HEK293 (cell line): ENCODE measurements around the gene IGFBP2.

Experiments
- CTCF ChIA-PET: fragments of 350-600 bp; formaldehyde crosslinking; extraction: SDS; loops from one replicate; lab custom pipeline; 2021; ENCODE audit warnings: antibody characterized with exemption; lab: Yijun Ruan, JAX
- POLR2A ChIA-PET: fragments of 300-600 bp; formaldehyde crosslinking; extraction: SDS; loops from one replicate; lab custom pipeline; 2020; ENCODE audit warnings: antibody characterized with exemption, inconsistent platforms; lab: Yijun Ruan, JAX
- H3K27ac ChIP-seq: fragments of 200-500 bp; sonication (Bioruptor generic); 2 replicates; pipeline ENCODE4 v1.5.1; 2014; ENCODE audit warnings: low read depth, low read length, control low read depth, inconsistent platforms; ENCODE audit errors: extremely low read depth
- H3K36me3 ChIP-seq, 2 experiments: fragments of 200-500 bp in 1 of 2; sonication (Bioruptor generic) in 1 of 2; 1 replicate in 1 of 2; 2 replicates in 1 of 2; pipeline ENCODE4 v1.5.1; 2014 to 2017; ENCODE audit warnings: inconsistent platforms in 2 of 2, low read length in 2 of 2; ENCODE audit not compliant: control insufficient read depth in 2 of 2, insufficient read depth in 1 of 2
- H3K4me1 ChIP-seq: fragments of 200-500 bp; sonication (Bioruptor generic); 2 replicates; pipeline ENCODE4 v1.5.1; 2014; ENCODE audit warnings: mild to moderate bottlenecking, low read length, inconsistent platforms; ENCODE audit not compliant: control insufficient read depth, insufficient read depth
- H3K4me3 ChIP-seq: 2 replicates; pipeline ENCODE4 v1.5.1; 2011; ENCODE audit warnings: low read depth, mild to moderate bottlenecking, control low read depth, low read length, moderate library complexity
- H3K9me3 ChIP-seq: fragments of 200-500 bp; sonication (Bioruptor generic); 2 replicates; pipeline ENCODE4 v1.5.1; 2014; ENCODE audit warnings: low read depth, low read length, inconsistent platforms; ENCODE audit not compliant: control insufficient read depth, insufficient read depth
- GLI2 ChIP-seq: fragments of 450-650 bp; formaldehyde crosslinking; IDR thresholded peaks from 2 replicates; pipeline ENCODE4; 2017; ENCODE audit warnings: missing biosample characterization, missing genetic modification characterization, low read depth, borderline replicate concordance
- GLI4 ChIP-seq: fragments of 450-650 bp; formaldehyde crosslinking; IDR thresholded peaks from 2 replicates; pipeline ENCODE4 v1.5.1; 2016; ENCODE audit warnings: missing biosample characterization, missing genetic modification characterization
- MYNN ChIP-seq: fragments of 450-650 bp; formaldehyde crosslinking; IDR thresholded peaks from 2 replicates; pipeline ENCODE4 v1.5.1; 2016; ENCODE audit warnings: missing biosample characterization, missing genetic modification characterization, borderline replicate concordance
- PRDM10 ChIP-seq: fragments of 450-650 bp; formaldehyde crosslinking; IDR thresholded peaks from 2 replicates; pipeline ENCODE4 v1.5.1; 2016; ENCODE audit warnings: missing biosample characterization, missing genetic modification characterization
- ZBTB48 ChIP-seq: fragments of 450-650 bp; formaldehyde crosslinking; IDR thresholded peaks from 2 replicates; pipeline ENCODE4 v1.5.1; 2016; ENCODE audit warnings: missing biosample characterization, missing genetic modification characterization
- ZEB2 ChIP-seq: fragments of 450-650 bp; formaldehyde crosslinking; IDR thresholded peaks from 2 replicates; pipeline ENCODE4 v1.5.1; 2016; ENCODE audit warnings: missing biosample characterization, missing genetic modification characterization
- ZFHX2 ChIP-seq: fragments of 450-650 bp; formaldehyde crosslinking; conservative IDR thresholded peaks from 2 replicates; pipeline ENCODE4 v1.5.1; 2016; ENCODE audit warnings: missing biosample characterization, missing genetic modification characterization
- ZFP3 ChIP-seq: fragments of 450-650 bp; formaldehyde crosslinking; IDR thresholded peaks from 2 replicates; pipeline ENCODE4 v1.5.1; 2016; ENCODE audit warnings: low read depth, missing biosample characterization, missing genetic modification characterization
- ZNF175 ChIP-seq: fragments of 450-650 bp; formaldehyde crosslinking; IDR thresholded peaks from 2 replicates; pipeline ENCODE4 v1.5.1; 2016; ENCODE audit warnings: missing biosample characterization, missing genetic modification characterization
- ZNF239 ChIP-seq: fragments of 450-650 bp; formaldehyde crosslinking; IDR thresholded peaks from 2 replicates; pipeline ENCODE4 v1.5.1; 2016; ENCODE audit warnings: missing biosample characterization, missing genetic modification characterization
- ZNF416 ChIP-seq: fragments of 450-650 bp; formaldehyde crosslinking; IDR thresholded peaks from 2 replicates; pipeline ENCODE4 v1.5.1; 2016; ENCODE audit warnings: missing biosample characterization, missing genetic modification characterization
- ZNF473 ChIP-seq: fragments of 450-650 bp; formaldehyde crosslinking; IDR thresholded peaks from 2 replicates; pipeline ENCODE4 v1.5.1; 2017; ENCODE audit warnings: missing biosample characterization, missing genetic modification characterization
- ZNF488 ChIP-seq: fragments of 450-650 bp; formaldehyde crosslinking; IDR thresholded peaks from 2 replicates; pipeline ENCODE4 v1.5.1; 2016; ENCODE audit warnings: missing biosample characterization, missing genetic modification characterization
- ZNF548 ChIP-seq: fragments of 450-650 bp; formaldehyde crosslinking; IDR thresholded peaks from 2 replicates; pipeline ENCODE4 v1.5.1; 2016; ENCODE audit warnings: missing biosample characterization, missing genetic modification characterization
- ZNF626 ChIP-seq: fragments of 450-650 bp; sonication (Bioruptor Pico); formaldehyde crosslinking; IDR thresholded peaks from 2 replicates; pipeline ENCODE4 v1.5.1; 2018; ENCODE audit warnings: missing biosample characterization, missing genetic modification characterization, inconsistent platforms
- ZNF670 ChIP-seq: fragments of 450-650 bp; formaldehyde crosslinking; IDR thresholded peaks from 2 replicates; pipeline ENCODE4 v1.5.1; 2016; ENCODE audit warnings: missing biosample characterization, missing genetic modification characterization, low read depth
- ZNF701 ChIP-seq: fragments of 450-650 bp; formaldehyde crosslinking; IDR thresholded peaks from 2 replicates; pipeline ENCODE4 v1.5.1; 2016; ENCODE audit warnings: missing biosample characterization, missing genetic modification characterization
- ZNF791 ChIP-seq: fragments of 450-650 bp; formaldehyde crosslinking; IDR thresholded peaks from 2 replicates; pipeline ENCODE4 v1.5.1; 2016; ENCODE audit warnings: missing biosample characterization, missing genetic modification characterization
- ZSCAN16 ChIP-seq: fragments of 450-650 bp; formaldehyde crosslinking; IDR thresholded peaks from 2 replicates; pipeline ENCODE4 v1.5.1; 2016; ENCODE audit warnings: missing biosample characterization, missing genetic modification characterization
- TF ChIP-seq, protein P1 (sequence below): fragments of 450-650 bp; formaldehyde crosslinking; IDR thresholded peaks from 2 replicates; pipeline ENCODE4 v1.5.1; 2017; ENCODE audit warnings: missing biosample characterization, missing genetic modification characterization
- TF ChIP-seq, protein P2 (sequence below): fragments of 450-650 bp; formaldehyde crosslinking; IDR thresholded peaks from 2 replicates; pipeline ENCODE4 v1.5.1; 2016; ENCODE audit warnings: missing biosample characterization, missing genetic modification characterization, borderline replicate concordance

Gene IGFBP2

DNA sequence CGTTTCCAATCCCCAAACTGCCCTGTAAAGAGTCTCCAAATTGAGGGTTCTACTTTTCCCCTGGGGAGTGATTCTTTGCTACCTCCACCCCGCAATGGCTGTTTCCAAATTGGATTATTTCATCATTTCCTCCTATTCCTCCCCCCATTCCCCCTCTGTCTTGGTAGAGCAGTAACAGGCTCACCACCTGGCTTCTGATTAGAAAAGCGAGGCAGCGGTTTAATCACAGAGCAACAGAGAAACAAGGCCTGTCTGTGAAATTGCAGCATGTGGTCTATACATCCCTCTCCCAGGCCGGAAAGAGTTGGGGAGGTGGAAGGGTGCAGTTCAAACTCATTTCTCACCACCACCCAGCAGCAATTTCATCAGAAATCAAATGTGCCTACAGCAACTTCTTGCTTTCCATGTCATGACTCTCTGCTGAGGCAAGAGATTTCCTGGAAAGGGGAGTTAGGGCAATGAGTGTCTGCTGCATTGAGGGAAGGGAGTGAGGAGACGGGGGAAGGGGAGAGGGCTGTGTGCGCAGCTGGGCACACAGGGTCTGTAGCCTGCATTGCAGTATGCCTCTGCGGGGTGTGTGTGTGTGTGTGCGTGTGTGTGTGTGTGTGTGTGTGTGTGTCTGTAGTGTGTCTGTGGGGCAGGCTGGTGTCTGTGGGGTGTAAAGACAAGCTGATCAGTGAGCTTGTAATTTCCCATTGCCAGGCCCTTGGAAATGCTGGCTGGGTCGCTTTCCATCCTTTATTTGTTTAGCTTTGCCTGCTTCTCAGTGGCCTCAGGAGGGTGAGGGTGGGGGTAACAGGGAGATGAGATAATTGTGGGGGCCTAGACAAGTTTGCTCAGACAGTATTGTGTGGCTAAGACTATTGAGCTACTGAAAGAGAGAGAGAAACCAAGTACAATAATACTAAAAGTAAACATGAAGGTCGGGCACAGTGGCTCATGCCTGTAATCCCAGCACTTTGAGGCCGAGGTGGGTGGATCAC lies 13.5 kb upstream of the IGFBP2 start (continued):
- peak; percentile 84 for TF ChIP-seq PRDM10 (tag by site-specific recombination)
- TF ChIP-seq ZNF488 (tag by site-specific recombination): no peak
- 0 out of 2 replicates have a peak, but pooled peaks have one; percentile 21 for TF ChIP-seq ZNF701 (tag by site-specific recombination)
- TF ChIP-seq, protein P1, sequence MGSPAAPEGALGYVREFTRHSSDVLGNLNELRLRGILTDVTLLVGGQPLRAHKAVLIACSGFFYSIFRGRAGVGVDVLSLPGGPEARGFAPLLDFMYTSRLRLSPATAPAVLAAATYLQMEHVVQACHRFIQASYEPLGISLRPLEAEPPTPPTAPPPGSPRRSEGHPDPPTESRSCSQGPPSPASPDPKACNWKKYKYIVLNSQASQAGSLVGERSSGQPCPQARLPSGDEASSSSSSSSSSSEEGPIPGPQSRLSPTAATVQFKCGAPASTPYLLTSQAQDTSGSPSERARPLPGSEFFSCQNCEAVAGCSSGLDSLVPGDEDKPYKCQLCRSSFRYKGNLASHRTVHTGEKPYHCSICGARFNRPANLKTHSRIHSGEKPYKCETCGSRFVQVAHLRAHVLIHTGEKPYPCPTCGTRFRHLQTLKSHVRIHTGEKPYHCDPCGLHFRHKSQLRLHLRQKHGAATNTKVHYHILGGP: peak; percentile 92
- TF ChIP-seq GLI2 (tag by site-specific recombination): no peak

DNA sequence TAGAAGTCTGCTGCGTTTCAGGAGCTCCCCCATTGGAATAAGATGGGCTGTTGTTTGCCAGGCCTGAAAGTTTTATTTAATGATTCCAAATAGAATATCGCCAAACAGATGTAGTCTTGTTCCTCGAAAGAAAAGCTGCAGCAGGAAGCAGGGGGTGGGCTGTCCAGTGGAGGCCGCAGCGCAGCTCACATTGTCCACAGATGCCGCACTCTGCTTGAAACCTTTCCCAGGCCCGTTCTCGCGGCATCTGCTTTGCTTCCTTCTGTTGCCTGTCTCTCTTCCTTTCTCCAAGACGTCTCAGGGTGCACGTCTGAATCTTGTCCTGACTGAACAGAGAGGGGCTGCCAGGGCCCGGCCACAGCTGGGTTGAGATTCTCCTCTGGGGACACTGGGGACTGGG lies 12.4 kb upstream of the IGFBP2 start:
- POLR2A ChIA-PET: no interaction called here
- H3K4me3 ChIP-seq: no peak overlapping the region
- no peaks in the 10 kb centered on the region for H3K36me3 ChIP-seq
- no peak overlapping the region for H3K27ac ChIP-seq
- CTCF ChIA-PET: interaction anchor here (1.3 kb wide), 1 partner anchor 101 kb away, joined by 3 read pairs; no protein-coding TSS in a partner anchor
- no peaks in the 10 kb centered on the region; the same call in 1 of the 2 replicates for H3K4me1 ChIP-seq
- no peak for TF ChIP-seq ZFP3
- TF ChIP-seq ZBTB48 (tag by site-specific recombination): no peak
- no peak for TF ChIP-seq ZNF626 (tag by site-specific recombination)
- TF ChIP-seq ZEB2 (tag by site-specific recombination): no peak
- TF ChIP-seq ZNF670 (tag by site-specific recombination): no peak
- TF ChIP-seq ZNF473 (tag by site-specific recombination): no peak
- no peak for TF ChIP-seq ZSCAN16 (tag by site-specific recombination)
- no peak for TF ChIP-seq MYNN
- no peak for TF ChIP-seq ZNF239
- no peak for TF ChIP-seq ZFHX2 (tag by site-specific recombination)
- no peak for TF ChIP-seq GLI4 (tag by site-specific recombination)
- no peak for TF ChIP-seq ZNF175 (tag by site-specific recombination)
- TF ChIP-seq ZNF791 (tag by site-specific recombination): no peak
- TF ChIP-seq, protein P2, sequence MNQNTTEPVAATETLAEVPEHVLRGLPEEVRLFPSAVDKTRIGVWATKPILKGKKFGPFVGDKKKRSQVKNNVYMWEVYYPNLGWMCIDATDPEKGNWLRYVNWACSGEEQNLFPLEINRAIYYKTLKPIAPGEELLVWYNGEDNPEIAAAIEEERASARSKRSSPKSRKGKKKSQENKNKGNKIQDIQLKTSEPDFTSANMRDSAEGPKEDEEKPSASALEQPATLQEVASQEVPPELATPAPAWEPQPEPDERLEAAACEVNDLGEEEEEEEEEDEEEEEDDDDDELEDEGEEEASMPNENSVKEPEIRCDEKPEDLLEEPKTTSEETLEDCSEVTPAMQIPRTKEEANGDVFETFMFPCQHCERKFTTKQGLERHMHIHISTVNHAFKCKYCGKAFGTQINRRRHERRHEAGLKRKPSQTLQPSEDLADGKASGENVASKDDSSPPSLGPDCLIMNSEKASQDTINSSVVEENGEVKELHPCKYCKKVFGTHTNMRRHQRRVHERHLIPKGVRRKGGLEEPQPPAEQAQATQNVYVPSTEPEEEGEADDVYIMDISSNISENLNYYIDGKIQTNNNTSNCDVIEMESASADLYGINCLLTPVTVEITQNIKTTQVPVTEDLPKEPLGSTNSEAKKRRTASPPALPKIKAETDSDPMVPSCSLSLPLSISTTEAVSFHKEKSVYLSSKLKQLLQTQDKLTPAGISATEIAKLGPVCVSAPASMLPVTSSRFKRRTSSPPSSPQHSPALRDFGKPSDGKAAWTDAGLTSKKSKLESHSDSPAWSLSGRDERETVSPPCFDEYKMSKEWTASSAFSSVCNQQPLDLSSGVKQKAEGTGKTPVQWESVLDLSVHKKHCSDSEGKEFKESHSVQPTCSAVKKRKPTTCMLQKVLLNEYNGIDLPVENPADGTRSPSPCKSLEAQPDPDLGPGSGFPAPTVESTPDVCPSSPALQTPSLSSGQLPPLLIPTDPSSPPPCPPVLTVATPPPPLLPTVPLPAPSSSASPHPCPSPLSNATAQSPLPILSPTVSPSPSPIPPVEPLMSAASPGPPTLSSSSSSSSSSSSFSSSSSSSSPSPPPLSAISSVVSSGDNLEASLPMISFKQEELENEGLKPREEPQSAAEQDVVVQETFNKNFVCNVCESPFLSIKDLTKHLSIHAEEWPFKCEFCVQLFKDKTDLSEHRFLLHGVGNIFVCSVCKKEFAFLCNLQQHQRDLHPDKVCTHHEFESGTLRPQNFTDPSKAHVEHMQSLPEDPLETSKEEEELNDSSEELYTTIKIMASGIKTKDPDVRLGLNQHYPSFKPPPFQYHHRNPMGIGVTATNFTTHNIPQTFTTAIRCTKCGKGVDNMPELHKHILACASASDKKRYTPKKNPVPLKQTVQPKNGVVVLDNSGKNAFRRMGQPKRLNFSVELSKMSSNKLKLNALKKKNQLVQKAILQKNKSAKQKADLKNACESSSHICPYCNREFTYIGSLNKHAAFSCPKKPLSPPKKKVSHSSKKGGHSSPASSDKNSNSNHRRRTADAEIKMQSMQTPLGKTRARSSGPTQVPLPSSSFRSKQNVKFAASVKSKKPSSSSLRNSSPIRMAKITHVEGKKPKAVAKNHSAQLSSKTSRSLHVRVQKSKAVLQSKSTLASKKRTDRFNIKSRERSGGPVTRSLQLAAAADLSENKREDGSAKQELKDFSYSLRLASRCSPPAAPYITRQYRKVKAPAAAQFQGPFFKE (tag by site-specific recombination): no peak
- no peak for TF ChIP-seq ZNF416 (tag by site-specific recombination)
- TF ChIP-seq ZNF548: no peak
- H3K9me3 ChIP-seq: no peaks in the 10 kb centered on the region
